VCaP (cell line): ENCODE measurements around the gene NACC1.

ENCODE experiments used
- H3K27ac ChIP-seq: fragments of 450-650 bp; 2 replicates; pipeline ENCODE4 v1.5.1; 2017
- TF ChIP-seq, protein P1 (sequence below): fragments of 450-650 bp; conservative IDR thresholded peaks from 2 replicates; pipeline ENCODE4 v1.5.1; 2017; ENCODE audit warnings: mild to moderate bottlenecking, moderate library complexity

NACC1 gene

DNA sequence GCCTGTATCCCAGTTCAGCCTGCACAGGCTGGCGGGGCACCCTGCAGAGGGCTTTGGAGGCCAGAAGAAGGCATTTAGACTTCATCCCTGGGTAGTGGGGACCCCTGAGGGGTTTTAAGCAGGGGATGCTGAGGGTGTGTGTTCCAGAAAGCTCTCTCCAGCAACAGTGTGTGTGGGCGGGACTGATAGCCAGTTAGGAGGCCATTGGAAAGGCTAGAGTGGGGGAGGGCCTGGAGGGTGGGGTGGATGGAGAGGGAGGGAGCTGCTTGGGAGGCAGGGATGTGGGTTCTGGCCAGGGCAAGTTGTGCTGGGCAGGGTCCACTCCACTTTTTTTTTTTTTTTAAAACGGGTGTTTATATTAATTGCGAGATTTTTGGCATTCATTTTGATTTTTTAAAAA lies 43.7 kb upstream of the NACC1 start:
- no peak overlapping the region for H3K27ac ChIP-seq
- TF ChIP-seq, protein P1, sequence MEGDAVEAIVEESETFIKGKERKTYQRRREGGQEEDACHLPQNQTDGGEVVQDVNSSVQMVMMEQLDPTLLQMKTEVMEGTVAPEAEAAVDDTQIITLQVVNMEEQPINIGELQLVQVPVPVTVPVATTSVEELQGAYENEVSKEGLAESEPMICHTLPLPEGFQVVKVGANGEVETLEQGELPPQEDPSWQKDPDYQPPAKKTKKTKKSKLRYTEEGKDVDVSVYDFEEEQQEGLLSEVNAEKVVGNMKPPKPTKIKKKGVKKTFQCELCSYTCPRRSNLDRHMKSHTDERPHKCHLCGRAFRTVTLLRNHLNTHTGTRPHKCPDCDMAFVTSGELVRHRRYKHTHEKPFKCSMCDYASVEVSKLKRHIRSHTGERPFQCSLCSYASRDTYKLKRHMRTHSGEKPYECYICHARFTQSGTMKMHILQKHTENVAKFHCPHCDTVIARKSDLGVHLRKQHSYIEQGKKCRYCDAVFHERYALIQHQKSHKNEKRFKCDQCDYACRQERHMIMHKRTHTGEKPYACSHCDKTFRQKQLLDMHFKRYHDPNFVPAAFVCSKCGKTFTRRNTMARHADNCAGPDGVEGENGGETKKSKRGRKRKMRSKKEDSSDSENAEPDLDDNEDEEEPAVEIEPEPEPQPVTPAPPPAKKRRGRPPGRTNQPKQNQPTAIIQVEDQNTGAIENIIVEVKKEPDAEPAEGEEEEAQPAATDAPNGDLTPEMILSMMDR, result no peak

DNA sequence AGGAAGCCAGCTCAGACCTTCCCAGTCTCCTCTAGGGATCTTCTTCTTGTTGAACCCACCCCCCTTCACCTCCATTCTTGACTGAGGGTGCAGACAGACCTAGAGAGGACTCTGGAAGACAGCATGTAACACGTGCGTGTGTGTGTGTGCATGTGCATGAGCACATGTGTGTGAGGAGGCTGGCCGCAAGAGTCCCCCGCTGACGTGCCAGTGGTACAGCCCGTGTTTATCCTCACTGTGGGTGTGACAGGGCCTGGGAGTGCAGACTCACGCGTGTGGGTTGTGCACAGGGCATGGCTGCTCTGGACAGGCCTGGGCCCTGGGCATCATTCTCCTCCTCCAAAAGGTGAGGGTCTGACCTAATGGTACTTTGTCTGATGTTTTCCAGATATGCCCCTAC lies 41.7 kb upstream of the NACC1 start:
- peak overlapping the region; percentile 26 for H3K27ac ChIP-seq
- TF ChIP-seq, protein P1, result no peak

DNA sequence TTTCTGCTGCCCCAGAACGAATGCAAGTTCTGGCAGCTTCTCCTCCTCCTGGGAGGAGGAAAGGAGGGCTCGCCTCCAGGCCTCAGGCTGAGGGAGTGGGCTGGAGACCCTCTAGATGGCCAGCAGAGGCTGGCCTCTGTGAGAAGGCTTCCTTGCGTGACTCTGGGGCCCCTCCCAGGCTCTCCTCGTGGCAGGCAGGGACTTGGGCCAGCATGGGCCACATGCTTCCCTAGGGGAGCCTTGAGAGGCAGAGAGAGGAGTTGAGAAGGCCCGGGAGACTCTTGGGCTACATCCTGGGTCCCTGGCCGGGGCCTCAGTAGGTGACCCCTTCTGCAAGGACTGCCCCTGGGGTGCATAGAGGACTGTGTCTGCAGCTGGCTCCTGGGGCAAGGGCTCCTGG lies 41.3 kb upstream of the NACC1 start:
- TF ChIP-seq, protein P1, result no peak
- H3K27ac ChIP-seq, result peak overlapping the region; percentile 26

DNA sequence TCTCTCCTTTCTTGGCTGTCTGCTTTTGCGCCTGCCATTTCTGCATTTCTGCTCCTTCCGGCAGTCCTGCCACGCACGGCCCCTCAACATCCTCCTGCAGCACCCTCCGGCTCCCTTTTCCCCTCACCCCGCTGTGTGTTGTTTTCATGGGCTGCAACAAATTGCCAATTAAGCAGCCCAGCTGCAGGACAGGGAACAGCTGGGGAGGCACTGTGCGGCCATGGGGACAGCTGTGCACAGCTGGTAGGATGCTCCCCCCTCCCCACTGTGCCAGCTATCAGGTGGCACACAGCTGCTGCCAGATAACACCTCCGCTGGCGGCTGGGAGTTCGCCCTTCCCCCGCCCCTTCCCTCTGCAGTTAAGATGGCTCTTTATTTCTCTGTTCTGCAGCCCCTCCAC lies 40.8 kb upstream of the NACC1 start:
- H3K27ac ChIP-seq, result peak overlapping the region; percentile 26

DNA sequence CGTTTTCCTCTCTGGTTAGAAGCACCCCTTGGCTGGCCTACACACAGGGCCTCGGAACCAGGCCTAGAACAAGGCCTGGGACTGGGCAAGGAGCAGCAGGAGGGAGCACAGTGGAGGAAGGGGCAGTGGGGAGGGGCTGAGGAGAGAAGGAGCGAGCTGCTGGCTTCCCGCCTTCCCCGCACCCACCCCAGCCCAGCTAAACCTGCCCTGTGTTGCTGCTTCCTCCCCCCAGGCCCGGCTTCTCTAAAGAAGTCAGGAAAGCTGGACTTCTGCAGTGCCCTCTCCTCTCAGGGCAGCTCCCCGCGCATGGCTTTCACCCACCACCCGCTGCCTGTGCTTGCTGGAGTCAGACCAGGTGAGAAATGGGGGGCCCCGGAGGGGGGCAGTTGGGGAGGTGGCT lies 39.7 kb upstream of the NACC1 start:
- TF ChIP-seq, protein P1, result no peak
- peak overlapping the region; percentile 44 for H3K27ac ChIP-seq

More for the DNA sequence above, 40.8 kb upstream of the NACC1 start:
- TF ChIP-seq, protein P1, result no peak

DNA sequence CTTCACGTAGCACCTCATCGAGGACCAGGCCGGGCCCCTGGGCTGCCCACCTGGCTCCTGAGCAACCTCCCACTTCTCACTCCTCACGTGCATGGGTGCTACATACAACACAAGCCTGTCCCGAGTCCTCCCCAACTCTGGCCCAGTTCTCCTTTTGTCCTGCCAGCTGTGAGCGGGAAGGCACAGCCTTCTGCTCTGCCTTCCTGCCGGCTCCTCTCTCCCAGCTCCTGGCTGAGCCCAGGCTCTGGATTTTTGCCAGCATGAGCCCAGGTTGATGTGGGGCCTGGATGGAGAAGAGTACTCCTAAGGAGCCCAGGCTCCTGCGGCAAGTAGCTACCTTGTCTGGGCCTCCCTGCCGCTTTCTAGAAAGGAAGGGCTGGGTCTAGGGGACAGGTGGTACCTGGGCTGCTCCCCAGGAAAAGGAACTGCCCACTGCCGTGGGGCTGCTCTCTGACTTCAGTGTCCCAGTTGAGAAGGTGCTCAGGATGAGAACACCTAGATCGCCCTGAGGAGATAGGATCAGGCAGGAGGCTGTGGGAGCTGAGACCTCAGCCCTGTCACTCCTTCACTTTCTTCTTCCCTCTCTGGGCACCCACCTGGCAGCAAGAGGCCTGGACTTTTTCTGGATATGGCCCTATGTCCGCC lies 39.0 kb upstream of the NACC1 start:
- peak overlapping the region; percentile 44 for H3K27ac ChIP-seq
- TF ChIP-seq, protein P1, result no peak

DNA sequence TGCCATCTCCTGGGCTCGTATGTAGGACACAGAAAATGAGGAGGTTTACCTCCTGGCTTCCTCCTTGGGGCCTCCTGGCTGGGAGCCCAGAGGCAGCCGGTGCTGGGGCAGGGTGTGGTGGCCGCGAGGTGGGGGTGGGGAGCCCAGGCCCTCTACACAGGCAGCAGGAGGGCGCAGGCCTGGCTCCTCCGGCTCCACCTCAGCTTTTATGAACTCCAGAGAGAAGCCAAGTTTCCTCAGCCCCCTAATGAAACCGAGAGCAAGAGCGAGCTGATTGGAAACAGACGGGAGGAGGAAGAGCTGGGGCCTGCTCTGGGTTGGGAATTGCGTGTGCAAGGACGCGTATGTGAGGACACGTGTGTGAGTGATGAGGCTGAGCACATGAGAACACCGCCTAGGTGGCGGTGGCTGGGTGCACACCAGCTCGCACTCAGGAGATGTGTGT lies 38.5 kb upstream of the NACC1 start:
- TF ChIP-seq, protein P1, result no peak
- H3K27ac ChIP-seq, result peak overlapping the region; percentile 44
